DND-41 (cell line): ENCODE results near the gene MACROD2.

ENCODE experiments used
- ATAC-seq: fragments of 200-7000 bp; cut with Tn5 transposase; 3 replicates; pipeline ENCODE4 v1.9.1; 2021; ENCODE audit warnings: low read depth; ENCODE audit not compliant: insufficient read depth
- DNase-seq: peaks from one replicate; pipeline ENCODE4 v3.0.0-alpha.2; 2020
- H2AFZ ChIP-seq: 2 replicates; pipeline ENCODE4 v1.6.0; 2012; ENCODE audit warnings: low read depth, low read length
- H3K27ac ChIP-seq: 2 replicates; pipeline ENCODE4 v1.5.1; 2012; ENCODE audit warnings: low read length, inconsistent platforms
- H3K27me3 ChIP-seq: fragments of 200-600 bp; sonication (generic); 2 replicates; pipeline ENCODE4 v1.6.0; 2012; ENCODE audit warnings: low read length, mild to moderate bottlenecking, inconsistent platforms; ENCODE audit not compliant: insufficient read depth, poor library complexity
- H3K36me3 ChIP-seq: 2 replicates; pipeline ENCODE4 v1.5.1; 2012; ENCODE audit warnings: low read length, inconsistent platforms; ENCODE audit not compliant: insufficient read depth
- H3K4me1 ChIP-seq: 2 replicates; pipeline ENCODE4 v1.5.1; 2012; ENCODE audit warnings: mild to moderate bottlenecking, low read length; ENCODE audit not compliant: insufficient read depth
- H3K4me2 ChIP-seq: 2 replicates; pipeline ENCODE4 v1.6.0; 2012; ENCODE audit warnings: mild to moderate bottlenecking, moderate library complexity, low read length, inconsistent platforms; ENCODE audit not compliant: insufficient read depth
- H3K4me3 ChIP-seq, 2 experiments: fragments of 200-600 bp in 1 of 2; shearing (Covaris generic) in 1 of 2; 2 replicates each; pipeline ENCODE4 v1.5.1; 2012 to 2016; ENCODE audit warnings: inconsistent platforms in 2 of 2, low read length in 2 of 2, mild to moderate bottlenecking in 2 of 2, low read depth in 1 of 2, moderate library complexity in 1 of 2
- H3K79me2 ChIP-seq: 2 replicates; pipeline ENCODE4 v1.6.0; 2012; ENCODE audit warnings: low read length, inconsistent platforms; ENCODE audit not compliant: insufficient read depth
- H3K9ac ChIP-seq: 2 replicates; pipeline ENCODE4 v1.6.0; 2012; ENCODE audit warnings: low read depth, mild to moderate bottlenecking, inconsistent platforms, low read length, moderate library complexity
- H3K9me3 ChIP-seq: 2 replicates; pipeline ENCODE4 v1.5.1; 2012; ENCODE audit warnings: low read length, moderate library complexity, mild to moderate bottlenecking, inconsistent platforms; ENCODE audit not compliant: insufficient read depth, severe bottlenecking
- H4K20me1 ChIP-seq: 2 replicates; pipeline ENCODE4 v1.6.0; 2012; ENCODE audit warnings: low read length; ENCODE audit not compliant: insufficient read depth
- CTCF ChIP-seq: IDR thresholded peaks from 2 replicates; pipeline ENCODE4 v1.5.1; 2012; ENCODE audit warnings: borderline replicate concordance, low read length, moderate library complexity, mild to moderate bottlenecking; ENCODE audit not compliant: poor library complexity, severe bottlenecking; ENCODE audit errors: extremely low read depth
- EZH2 ChIP-seq: IDR thresholded peaks from 3 replicates; pipeline ENCODE4 v1.6.1; 2012; ENCODE audit warnings: borderline replicate concordance, low read depth, mild to moderate bottlenecking, moderate library complexity, low read length, inconsistent platforms; ENCODE audit not compliant: severe bottlenecking

Gene MACROD2

GRCh38 chr20:15336011-15336410 is 1340.7 kb downstream of the MACROD2 start:
- TF ChIP-seq EZH2 (no peak), CTCF (no peak)
- Histone ChIP-seq H3K27me3 (no peaks in the 10 kb centered on the region), H3K4me1 (no peaks in the 10 kb centered on the region), H3K27ac (no peak overlapping the region), H3K4me2 (no peak overlapping the region), H3K9me3 (no peaks in the 10 kb centered on the region), H3K79me2 (no peaks in the 10 kb centered on the region), H3K4me3 (no peak overlapping the region), H4K20me1 (no peaks in the 10 kb centered on the region), H3K9ac (no peak overlapping the region), H2AFZ (no peak overlapping the region), H3K36me3 (no peaks in the 10 kb centered on the region)
- DNase-seq (no peak), ATAC-seq (no peak)

- Histone ChIP-seq H4K20me1 (no peaks in the 10 kb centered on the region), H3K79me2 (no peaks in the 10 kb centered on the region), H3K9ac (no peak overlapping the region), H3K4me2 (no peak overlapping the region), H3K4me1 (no peaks in the 10 kb centered on the region), H3K9me3 (no peaks in the 10 kb centered on the region), H3K27ac (no peak overlapping the region), H3K36me3 (no peaks in the 10 kb centered on the region), H3K27me3 (no peaks in the 10 kb centered on the region), H2AFZ (no peak overlapping the region), H3K4me3 (no peak overlapping the region)
- no peak for ATAC-seq
- TF ChIP-seq CTCF (no peak), EZH2 (no peak)
- DNase-seq = no peak
These were observed 1341.2 kb downstream of the MACROD2 start for GRCh38 chr20:15336536-15336935.

- Histone ChIP-seq H3K4me1 (no peaks in the 10 kb centered on the region), H3K27ac (no peak overlapping the region), H3K36me3 (no peaks in the 10 kb centered on the region), H3K9ac (no peak overlapping the region), H2AFZ (no peak overlapping the region), H3K79me2 (no peaks in the 10 kb centered on the region), H3K9me3 (no peaks in the 10 kb centered on the region), H3K4me3 (no peak overlapping the region), H4K20me1 (no peaks in the 10 kb centered on the region), H3K4me2 (no peak overlapping the region), H3K27me3 (no peaks in the 10 kb centered on the region)
- no peak for DNase-seq
- TF ChIP-seq CTCF (no peak), EZH2 (no peak)
- ATAC-seq = no peak
These were observed 1343.9 kb downstream of the MACROD2 start for GRCh38 chr20:15339264-15339663.

GRCh38 chr20:15342991-15343523 is 1347.7 kb downstream of the MACROD2 start:
- no peaks in the 10 kb centered on the region for H3K36me3 ChIP-seq
- H3K79me2 ChIP-seq = no peaks in the 10 kb centered on the region
- H3K27me3 ChIP-seq = no peaks in the 10 kb centered on the region
- ATAC-seq (no peak), DNase-seq (no peak)
- no peak overlapping the region for H3K27ac ChIP-seq
- H3K4me3 ChIP-seq = no peak overlapping the region
- no peaks in the 10 kb centered on the region for H3K9me3 ChIP-seq
- no peak overlapping the region for H2AFZ ChIP-seq
- TF ChIP-seq EZH2 = no peak
- TF ChIP-seq CTCF = no peak
- H3K4me2 ChIP-seq = no peak overlapping the region
- no peak overlapping the region for H3K9ac ChIP-seq
- H4K20me1 ChIP-seq = no peaks in the 10 kb centered on the region
- no peaks in the 10 kb centered on the region for H3K4me1 ChIP-seq
